Adrenal gland (tissue), 12 donors: ENCODE data around the gene CR1L. TPM values are rescaled to one million over a fixed set of nuclear protein-coding genes. Genes with fewer than 3 reads are reported as not detected.
"Not testable (repeated sequence)": the region's sequence is repeated elsewhere in the genome, so short reads cannot be mapped to it uniquely, and the experiment has no call there.

Experiments
- DNase-seq, 7 donors: peaks; one replicate each; pipeline ENCODE4 v3.0.0-alpha.2; 2019 to 2020
- H3K27ac ChIP-seq, 5 donors: fragments of 200-600 bp; sonication (generic) in 4 of 5; 1 replicate in 3 of 5; 2 replicates in 2 of 5; pipeline versions ENCODE4 v1.5.1 to v1.8.0; 2016 to 2020; ENCODE audit warnings: mild to moderate bottlenecking in 1 of 5
- H3K27me3 ChIP-seq: fragments of 200-600 bp; 2 replicates; pipeline ENCODE4 v1.8.0; 2021
- H3K36me3 ChIP-seq, 2 donors: fragments of 200-600 bp; replicated peaks in 1 of 2; 1 replicate in 1 of 2; 2 replicates in 1 of 2; pipeline versions ENCODE4 v1.5.1 to v1.8.0; 2018 to 2022
- H3K4me1 ChIP-seq, 2 donors: fragments of 200-600 bp; replicated peaks in 1 of 2; 1 replicate in 1 of 2; 2 replicates in 1 of 2; pipeline versions ENCODE4 v1.5.1 to v1.8.0; 2018 to 2021
- H3K4me3 ChIP-seq, 4 donors: fragments of 200-600 bp; sonication (generic) in 3 of 4; one replicate each; pipeline ENCODE4 v1.5.1; 2016 to 2018
- H3K9me3 ChIP-seq, 3 donors: fragments of 200-600 bp; sonication (generic) in 1 of 3; replicated peaks in 1 of 3; 1 replicate in 2 of 3; 2 replicates in 1 of 3; pipeline versions ENCODE4 v1.5.1 to v1.8.0; 2016 to 2021
- POLR2A ChIP-seq, 2 donors: fragments of 450-650 bp; IDR thresholded peaks; one replicate each; pipeline ENCODE4 v1.6.1; 2017; ENCODE audit warnings: antibody characterized with exemption in 2 of 2, mild to moderate bottlenecking in 2 of 2, moderate library complexity in 1 of 2
- WGBS, 4 donors: extraction: QIAGEN DNeasy Blood & Tissue Kit in 2 of 4; methylation state at CpG; one replicate each; pipeline versions ENCODE4 v1.1.5 to v1.1.7; 2013 to 2017; 5-methylcytosine and 5-hydroxymethylcytosine counted together
- intact Hi-C, 2 donors: fragments of 100-400 bp; cut with DNase I; formaldehyde crosslinking; loops; one replicate each; pipeline versions ENCODE4 v1.14.1 to v1.15.0; 2022 to 2023
- polyA plus RNA-seq, 3 donors: library from polyadenylated mRNA; stranded (reverse); fragments of 200-250 nt in 2 of 3; fragments of 350-450 nt in 1 of 3; fragmentation: Illumina TruSeq in 1 of 3; extraction: RNeasy Lipid Tissue Mini Kit (QIAGEN cat#74804) in 1 of 3; gene quantifications; one replicate each; pipeline ENCODE4 v1.2.3, GENCODE V29; 2013 to 2014
- total RNA-seq, 9 donors: library from RNA; depleted of rRNA in 4 of 9; stranded (reverse); fragments of >200 nt in 4 of 9; fragments of 120-200 nt in 1 of 9; fragmentation: NEBNext Ultra II Directional in 1 of 9; extraction: Animal tissue kit (Norgen Biotek cat#: 25700) in 1 of 9; gene quantifications; one replicate each; pipeline versions ENCODE4 v1.1.0 to v1.2.4, GENCODE V29; 2013 to 2023
- TF ChIP-seq, protein P1 (sequence below), 6 experiments: fragments of 450-650 bp in 4 of 6; fragments of 200-600 bp in 2 of 6; sonication (generic) in 1 of 6; IDR thresholded peaks; 1 replicate in 5 of 6; 2 replicates in 1 of 6; pipeline versions ENCODE4 v1.5.1 to v1.8.0; 2016 to 2021; ENCODE audit warnings: antibody characterized with exemption in 6 of 6, mild to moderate bottlenecking in 2 of 6, moderate library complexity in 1 of 6
- donor health status: healthy with polysubstance abuse.
- donor health status: Bipolar disorder and iron deficiency.
- donor health status: DM: yes; HTN: yes; CAD: no.
- donor health status: DM: no; HTN: no; CAD: no.
- donor health status: DM: no; HTN: no; CAD: no.
- donor health status: DM: yes; HTN: yes; CAD: no.

Gene CR1L
- total and polyA plus RNA-seq, 12 donors, result 0.23 to 0.81 (median 0.53) TPM; not detected in 4

DNA sequence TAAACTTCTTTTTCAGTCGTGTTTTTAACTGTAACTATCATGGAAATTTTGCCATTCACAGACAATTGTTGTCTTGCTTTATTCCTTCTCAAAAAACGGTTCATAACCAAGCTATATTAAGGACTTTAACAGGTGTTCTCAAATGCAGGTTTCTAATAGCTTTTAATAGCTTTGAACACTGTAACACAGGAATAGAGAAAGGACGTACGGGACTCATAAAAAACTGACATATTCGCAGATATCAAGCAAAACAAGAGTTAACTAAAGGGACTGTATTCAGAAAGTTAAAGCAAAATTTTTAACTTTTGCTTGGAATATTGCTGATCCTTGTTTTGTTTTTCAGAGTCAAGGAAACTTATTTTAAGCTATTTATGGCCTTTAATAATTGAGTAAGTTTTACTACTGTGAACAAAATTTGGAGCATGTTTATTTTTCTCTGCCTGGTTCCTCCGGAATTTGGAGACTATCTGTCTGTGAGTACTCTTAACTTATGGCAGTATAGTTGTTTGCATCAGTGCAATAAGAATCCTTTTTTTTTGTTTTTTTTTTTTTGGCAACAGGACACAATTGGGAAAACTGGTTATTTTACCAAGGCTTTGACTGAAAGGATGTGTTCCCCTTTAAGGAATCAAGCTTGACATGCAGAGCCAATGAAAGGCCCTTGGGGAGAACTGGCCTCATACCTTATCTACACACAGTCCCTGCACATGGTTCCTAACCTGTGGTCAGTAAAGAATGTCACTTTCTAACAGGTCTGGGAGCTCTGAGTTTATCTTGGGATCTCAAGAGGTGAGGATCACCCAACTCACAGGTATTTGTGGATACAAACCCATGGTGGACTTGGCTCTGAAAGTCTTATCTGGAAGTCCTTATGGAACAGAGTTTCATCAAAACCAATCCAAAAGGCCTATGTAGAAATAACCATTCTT is 101.2 kb downstream of the CR1L start:
- Histone ChIP-seq H3K4me1 (peaks cover 17 to 33% of the 10 kb centered on the region in 2 donors), H3K27me3 (no peaks in the 10 kb centered on the region), H3K27ac (peak overlapping the region in 2 of 5 donors; percentile 2 to 30), H3K36me3 (no peaks in the 10 kb centered on the region), H3K9me3 (no peaks in the 10 kb centered on the region), H3K4me3 (no peak overlapping the region)
- no peak for DNase-seq
- intact Hi-C loops, result no loop called here
- 79 to 84% (median 80%) methylated on average over 6 of the region's 6 CpGs for whole genome bisulfite sequencing, 4 donors
- TF ChIP-seq, protein P1, sequence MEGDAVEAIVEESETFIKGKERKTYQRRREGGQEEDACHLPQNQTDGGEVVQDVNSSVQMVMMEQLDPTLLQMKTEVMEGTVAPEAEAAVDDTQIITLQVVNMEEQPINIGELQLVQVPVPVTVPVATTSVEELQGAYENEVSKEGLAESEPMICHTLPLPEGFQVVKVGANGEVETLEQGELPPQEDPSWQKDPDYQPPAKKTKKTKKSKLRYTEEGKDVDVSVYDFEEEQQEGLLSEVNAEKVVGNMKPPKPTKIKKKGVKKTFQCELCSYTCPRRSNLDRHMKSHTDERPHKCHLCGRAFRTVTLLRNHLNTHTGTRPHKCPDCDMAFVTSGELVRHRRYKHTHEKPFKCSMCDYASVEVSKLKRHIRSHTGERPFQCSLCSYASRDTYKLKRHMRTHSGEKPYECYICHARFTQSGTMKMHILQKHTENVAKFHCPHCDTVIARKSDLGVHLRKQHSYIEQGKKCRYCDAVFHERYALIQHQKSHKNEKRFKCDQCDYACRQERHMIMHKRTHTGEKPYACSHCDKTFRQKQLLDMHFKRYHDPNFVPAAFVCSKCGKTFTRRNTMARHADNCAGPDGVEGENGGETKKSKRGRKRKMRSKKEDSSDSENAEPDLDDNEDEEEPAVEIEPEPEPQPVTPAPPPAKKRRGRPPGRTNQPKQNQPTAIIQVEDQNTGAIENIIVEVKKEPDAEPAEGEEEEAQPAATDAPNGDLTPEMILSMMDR (IDR thresholded peaks at IDR 0.05), result no peak
- no peak for TF ChIP-seq POLR2A (IDR thresholded peaks at IDR 0.05)

DNA sequence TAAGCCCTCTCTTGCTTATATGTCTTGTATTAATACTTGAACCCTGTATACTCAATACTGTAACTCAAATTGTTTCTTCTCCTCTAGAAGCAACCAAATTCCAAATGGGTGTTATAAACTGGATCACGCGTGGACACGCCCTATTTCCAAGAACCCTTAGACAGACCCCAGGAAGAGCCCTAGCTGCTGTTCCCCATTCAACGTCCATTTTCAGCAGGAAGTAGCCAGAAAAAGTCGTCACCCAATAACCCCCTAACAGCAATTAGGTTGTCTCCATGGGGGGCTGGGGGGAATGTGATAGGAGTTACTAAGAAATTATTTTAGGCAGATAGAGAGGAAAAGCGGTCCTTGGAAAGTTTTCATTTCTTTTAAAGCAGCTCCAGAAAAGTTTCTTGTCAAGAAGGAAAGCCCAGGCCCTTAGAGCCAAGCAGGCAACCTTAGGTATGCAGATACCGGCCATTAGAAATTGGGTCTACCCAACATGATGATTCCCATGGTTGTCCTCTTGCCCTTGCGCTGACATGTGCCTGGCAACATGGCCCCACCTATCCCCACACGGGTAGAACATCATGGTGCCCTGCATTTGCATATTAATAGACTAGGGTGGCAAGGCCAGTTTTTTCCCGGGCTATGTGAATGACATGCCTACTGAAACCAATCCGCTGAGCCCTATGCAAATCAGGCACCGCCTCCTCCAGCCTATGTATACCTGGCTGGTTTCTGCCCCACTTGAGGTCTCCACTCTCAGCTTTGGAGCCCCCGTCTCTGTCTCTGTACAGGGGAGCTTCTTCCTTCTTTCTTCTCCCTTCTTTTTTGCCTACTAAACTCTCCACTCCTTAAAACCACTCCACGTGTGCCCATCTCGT is 102.9 kb downstream of the CR1L start:
- Histone ChIP-seq H3K9me3 (no peaks in the 10 kb centered on the region), H3K36me3 (no peaks in the 10 kb centered on the region), H3K4me3 (no peak overlapping the region), H3K27me3 (no peaks in the 10 kb centered on the region), H3K27ac (no peak overlapping the region), H3K4me1 (peaks cover 21 to 34% of the 10 kb centered on the region in 2 donors)
- TF ChIP-seq, protein P1 (IDR thresholded peaks at IDR 0.05), result no peak
- TF ChIP-seq POLR2A (IDR thresholded peaks at IDR 0.05), result no peak
- intact Hi-C loops, result no loop called here
- DNase-seq, result no peak
- WGBS, 4 donors, result 92 to 94% (median 93%) methylated on average over 12 to 15 of the region's 15 CpGs

DNA sequence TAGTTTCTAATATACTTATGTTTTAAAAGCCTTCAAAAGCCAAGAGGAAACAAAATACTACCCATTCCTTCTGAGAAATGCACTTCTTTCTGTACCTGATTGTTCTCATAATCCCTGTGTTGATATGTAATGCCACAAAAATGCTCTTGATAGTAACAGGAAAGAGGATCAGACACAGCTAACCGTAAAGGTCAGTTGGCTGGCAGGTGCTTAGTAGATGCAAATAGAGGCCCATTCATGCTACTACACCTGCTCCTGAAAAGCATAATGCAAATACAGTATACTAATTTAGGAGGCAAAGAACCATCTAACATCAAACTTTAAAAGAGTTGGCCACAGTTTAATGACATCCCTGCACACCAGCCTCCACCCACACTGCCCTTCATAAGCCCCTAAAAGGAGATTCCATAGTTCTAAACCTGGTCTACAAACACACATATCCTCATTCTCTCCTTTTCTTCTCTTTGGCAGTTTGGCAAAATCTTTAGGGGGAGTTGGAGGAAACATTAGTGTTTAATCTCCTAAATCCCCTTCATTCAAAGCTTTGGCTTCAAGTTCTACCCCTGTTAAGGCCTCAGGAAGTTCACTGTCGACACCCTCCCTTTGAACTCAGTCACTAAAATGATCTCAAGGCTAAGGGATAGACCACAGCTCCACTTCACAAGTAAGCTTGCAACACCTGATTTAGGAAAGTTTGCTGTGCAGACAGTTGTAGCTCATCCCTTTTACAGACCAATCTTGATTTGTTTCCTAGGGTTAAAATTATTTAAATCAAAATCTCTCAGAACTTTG is 104.0 kb downstream of the CR1L start:
- no peaks in the 10 kb centered on the region for H3K27me3 ChIP-seq
- 33 to 57% (median 48%) methylated on average over 2 of the region's 2 CpGs for WGBS, 4 donors
- H3K4me1 ChIP-seq, result peaks cover 21 to 42% of the 10 kb centered on the region in 2 donors
- no peaks in the 10 kb centered on the region for H3K36me3 ChIP-seq
- H3K27ac ChIP-seq, result no peak overlapping the region
- intact Hi-C loops, result no loop called here
- DNase-seq, result no peak
- H3K4me3 ChIP-seq, result no peak overlapping the region
- no peak for TF ChIP-seq POLR2A (IDR thresholded peaks at IDR 0.05)
- no peaks in the 10 kb centered on the region for H3K9me3 ChIP-seq

DNA sequence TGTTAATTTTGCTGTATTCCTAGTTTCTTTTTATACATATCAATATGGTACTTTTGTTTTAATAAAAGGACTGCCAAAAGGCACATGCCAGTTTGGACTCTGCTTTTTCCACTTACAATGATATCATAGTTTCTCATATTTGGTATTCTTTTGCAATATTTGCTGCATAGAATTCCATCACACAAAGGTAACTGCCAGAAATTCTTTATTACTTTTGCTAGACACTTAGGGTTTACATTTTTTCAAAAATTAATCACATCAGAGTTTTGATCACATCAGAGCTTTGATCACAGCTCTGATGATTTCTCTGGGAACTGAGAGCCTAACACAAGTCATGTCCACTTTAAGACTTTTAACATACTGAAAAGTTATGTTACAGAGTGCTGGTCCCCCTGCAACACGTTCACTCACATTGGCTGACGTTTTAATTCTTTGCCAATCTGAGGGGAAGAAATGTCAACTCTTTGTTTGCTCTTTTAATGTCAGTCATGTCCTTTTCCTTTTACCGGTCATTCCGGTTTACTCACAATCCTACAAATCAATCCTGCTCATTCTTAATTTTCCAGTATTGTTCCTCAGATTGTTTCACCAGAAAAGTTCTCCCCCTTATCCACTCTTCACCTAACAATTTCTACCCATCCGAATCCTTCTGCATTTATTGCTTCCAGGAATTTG is 105.8 kb downstream of the CR1L start:
- H3K4me1 ChIP-seq, result peaks cover 13 to 44% of the 10 kb centered on the region in 2 donors
- no peaks in the 10 kb centered on the region for H3K36me3 ChIP-seq
- TF ChIP-seq, protein P1 (IDR thresholded peaks at IDR 0.05), result no peak
- TF ChIP-seq POLR2A (IDR thresholded peaks at IDR 0.05), result no peak
- no peaks in the 10 kb centered on the region for H3K27me3 ChIP-seq
- no peaks in the 10 kb centered on the region for H3K9me3 ChIP-seq
- no peak for DNase-seq
- intact Hi-C loops, result no loop called here
- WGBS, 4 donors, result 38 to 49% (median 42%) methylated on average over 5 of the region's 5 CpGs
- H3K4me3 ChIP-seq, result peak overlapping the region in 2 of 4 donors; percentile 2 to 92
- H3K27ac ChIP-seq, result peak overlapping the region; percentile 88 to 96 (median 93)

DNA sequence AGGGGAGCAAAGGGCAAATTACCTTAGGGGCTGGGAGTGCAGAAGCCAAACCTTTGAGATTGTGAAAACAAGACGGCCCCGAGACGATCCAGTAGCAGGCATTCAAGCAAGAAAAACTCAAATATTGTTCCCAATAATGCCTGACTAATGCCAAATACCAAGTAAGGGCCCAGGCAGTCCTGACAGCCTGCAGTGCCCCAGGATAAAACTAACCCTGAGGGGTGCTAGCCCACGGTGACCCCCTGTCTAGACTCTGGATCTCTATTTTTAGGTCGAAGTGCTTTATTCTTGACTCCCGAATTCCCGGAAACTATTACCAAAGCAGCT is 106.5 kb downstream of the CR1L start:
- Histone ChIP-seq H3K4me3 (peak overlapping the region in 2 of 4 donors; percentile 2 to 92), H3K4me1 (peaks cover 15 to 44% of the 10 kb centered on the region in 2 donors), H3K27ac (peak overlapping the region; percentile 88 to 96 (median 93))
- H3K9me3 ChIP-seq, H3K27me3 ChIP-seq, DNase-seq, intact Hi-C loops, H3K36me3 ChIP-seq: not testable (repeated sequence)
- WGBS, 4 donors, result 10 to 15% (median 14%) methylated on average over 7 of the region's 7 CpGs
